Osteoblast (primary cell): ENCODE data around the gene MAMSTR. TPM values are rescaled to one million over a fixed set of nuclear protein-coding genes. Genes with fewer than 3 reads are reported as not detected.
"Not testable (repeated sequence)": the region's sequence is repeated elsewhere in the genome, so short reads cannot be mapped to it uniquely, and the experiment has no call there.

Experiments used
- DNase-seq: peaks from one replicate; pipeline ENCODE4 v3.0.0; 2011; ENCODE audit warnings: low spot score, mixed read lengths; ENCODE audit not compliant: insufficient read length; ENCODE audit errors: missing footprints
- H2AFZ ChIP-seq: 2 replicates; pipeline ENCODE4 v1.6.0; 2011; ENCODE audit warnings: mild to moderate bottlenecking, low read length
- H3K27ac ChIP-seq: 2 replicates; pipeline ENCODE4 v1.5.1; 2011; ENCODE audit warnings: mild to moderate bottlenecking, low read depth, low read length, moderate library complexity
- H3K27me3 ChIP-seq: 2 replicates; pipeline ENCODE4 v1.6.0; 2012; ENCODE audit warnings: mild to moderate bottlenecking, control low read depth, inconsistent platforms, low read length, moderate library complexity; ENCODE audit not compliant: insufficient read depth
- H3K36me3 ChIP-seq: 2 replicates; pipeline ENCODE4 v1.5.1; 2011; ENCODE audit warnings: mild to moderate bottlenecking, low read length, control low read depth, moderate library complexity; ENCODE audit not compliant: insufficient read depth
- H3K4me1 ChIP-seq: 2 replicates; pipeline ENCODE4 v1.5.1; 2011; ENCODE audit warnings: mild to moderate bottlenecking, low read length, control low read depth, moderate library complexity; ENCODE audit not compliant: insufficient read depth
- H3K4me2 ChIP-seq: 2 replicates; pipeline ENCODE4 v1.6.0; 2011; ENCODE audit warnings: mild to moderate bottlenecking, low read length; ENCODE audit not compliant: insufficient read depth
- H3K4me3 ChIP-seq: fragments of 200-600 bp; sonication (generic); 3 replicates; pipeline ENCODE4 v1.5.1; 2012; ENCODE audit warnings: mild to moderate bottlenecking, low read length, inconsistent platforms; ENCODE audit not compliant: insufficient read depth
- H3K79me2 ChIP-seq: 2 replicates; pipeline ENCODE4 v1.6.0; 2012; ENCODE audit warnings: mild to moderate bottlenecking, low read length, control low read depth, inconsistent platforms; ENCODE audit not compliant: insufficient read depth
- H3K9me3 ChIP-seq: 2 replicates; pipeline ENCODE4 v1.5.1; 2011; ENCODE audit warnings: low read depth, low read length, control low read depth
- H4K20me1 ChIP-seq: 2 replicates; pipeline ENCODE4 v1.6.0; 2012; ENCODE audit warnings: mild to moderate bottlenecking, low read length, control low read depth; ENCODE audit not compliant: insufficient read depth
- CTCF ChIP-seq: IDR thresholded peaks from 2 replicates; pipeline ENCODE4 v1.5.1; 2011; ENCODE audit warnings: mild to moderate bottlenecking, low read depth, low read length, moderate library complexity; ENCODE audit errors: extremely low read depth
- total RNA-seq: library from RNA; depleted of rRNA; stranded (reverse); fragments of >200 nt; gene quantifications from 2 replicates; pipeline ENCODE4 v1.2.3, GENCODE V29; 2012

MAMSTR gene
- total RNA-seq, 1 donor: 0.36 TPM

GRCh38 chr19:48698046-48698445, 21.5 kb downstream of the MAMSTR start:
- Histone ChIP-seq H3K36me3 (peaks cover 3% of the 10 kb centered on the region), H3K4me2 (no peak overlapping the region), H3K27me3 (peaks cover 14% of the 10 kb centered on the region), H3K79me2 (no peaks in the 10 kb centered on the region), H3K4me1 (peaks cover 10% of the 10 kb centered on the region), H3K27ac (no peak overlapping the region), H3K4me3 (no peak overlapping the region), H4K20me1 (no peaks in the 10 kb centered on the region), H3K9me3 (no peaks in the 10 kb centered on the region), H2AFZ (no peak overlapping the region)
- TF ChIP-seq CTCF: no peak
- DNase-seq: peak; percentile 85

GRCh38 chr19:48696353-48697010, 23.0 kb downstream of the MAMSTR start:
- Histone ChIP-seq H3K4me1 (peaks cover 10% of the 10 kb centered on the region), H3K27ac (no peak overlapping the region), H3K79me2 (no peaks in the 10 kb centered on the region), H3K36me3 (no peaks in the 10 kb centered on the region), H2AFZ (peak overlapping the region; percentile 59), H3K4me2 (peak overlapping the region; percentile 32), H4K20me1 (no peaks in the 10 kb centered on the region), H3K4me3 (peak overlapping the region; percentile 51), H3K27me3 (peaks cover 14% of the 10 kb centered on the region), H3K9me3 (no peaks in the 10 kb centered on the region)
- DNase-seq: peak; percentile 78
- TF ChIP-seq CTCF: no peak

- Histone ChIP-seq H3K4me2 (peak within 1 kb of the TSS; percentile 32), H3K27me3 (peaks cover 14% of the 10 kb centered on the region), H3K79me2 (no peaks in the 10 kb centered on the region), H3K4me1 (peaks cover 10% of the 10 kb centered on the region), H4K20me1 (no peaks in the 10 kb centered on the region), H3K36me3 (no peaks in the 10 kb centered on the region), H3K9me3 (no peaks in the 10 kb centered on the region), H3K27ac (no peak within 1 kb of the TSS), H3K4me3 (peak within 1 kb of the TSS; percentile 51), H2AFZ (peak within 1 kb of the TSS; percentile 59)
- no peak for TF ChIP-seq CTCF
- DNase-seq: peak; percentile 89
Observed at GRCh38 chr19:48695743-48696352, 23.7 kb downstream of the MAMSTR start, which contains the start of gene FUT2. Gene FUT2, plus strand, starts transcription at chr19:48695971. Its CDS starts 6,986 bp downstream, at chr19:48702957.

- peaks cover 14% of the 10 kb centered on the region for H3K27me3 ChIP-seq
- not testable (repeated sequence) for H3K27ac ChIP-seq, H3K9me3 ChIP-seq, H3K4me2 ChIP-seq, H3K4me1 ChIP-seq, H2AFZ ChIP-seq, DNase-seq, H3K4me3 ChIP-seq, H3K79me2 ChIP-seq, H4K20me1 ChIP-seq, H3K36me3 ChIP-seq
Observed at GRCh38 chr19:48693629-48694028, 25.9 kb downstream of the MAMSTR start.
